Muscle of back (tissue), 13 donors: ENCODE measurements around the gene B4GALNT4. TPM values are rescaled to one million over a fixed set of nuclear protein-coding genes. Genes with fewer than 3 reads are reported as not detected.
"Not testable (repeated sequence)": the region's sequence is repeated elsewhere in the genome, so short reads cannot be mapped to it uniquely, and the experiment has no call there.

Experiments used
- DNase-seq, 3 donors: peaks; one replicate each; pipeline versions ENCODE4 v3.0.0 to v3.0.0-alpha.2; 2013
- long read RNA-seq, 9 donors: transcript quantifications; one replicate each; lab custom pipeline, GENCODE V29; 2026
- polyA plus RNA-seq, 10 donors: library from polyadenylated mRNA; unstranded; fragments of 120-200 nt; gene quantifications; one replicate each; pipeline ENCODE4 v1.2.1, GENCODE V29; 2013; ENCODE audit not compliant: insufficient read length in 10 of 10

The B4GALNT4 gene, protein sequence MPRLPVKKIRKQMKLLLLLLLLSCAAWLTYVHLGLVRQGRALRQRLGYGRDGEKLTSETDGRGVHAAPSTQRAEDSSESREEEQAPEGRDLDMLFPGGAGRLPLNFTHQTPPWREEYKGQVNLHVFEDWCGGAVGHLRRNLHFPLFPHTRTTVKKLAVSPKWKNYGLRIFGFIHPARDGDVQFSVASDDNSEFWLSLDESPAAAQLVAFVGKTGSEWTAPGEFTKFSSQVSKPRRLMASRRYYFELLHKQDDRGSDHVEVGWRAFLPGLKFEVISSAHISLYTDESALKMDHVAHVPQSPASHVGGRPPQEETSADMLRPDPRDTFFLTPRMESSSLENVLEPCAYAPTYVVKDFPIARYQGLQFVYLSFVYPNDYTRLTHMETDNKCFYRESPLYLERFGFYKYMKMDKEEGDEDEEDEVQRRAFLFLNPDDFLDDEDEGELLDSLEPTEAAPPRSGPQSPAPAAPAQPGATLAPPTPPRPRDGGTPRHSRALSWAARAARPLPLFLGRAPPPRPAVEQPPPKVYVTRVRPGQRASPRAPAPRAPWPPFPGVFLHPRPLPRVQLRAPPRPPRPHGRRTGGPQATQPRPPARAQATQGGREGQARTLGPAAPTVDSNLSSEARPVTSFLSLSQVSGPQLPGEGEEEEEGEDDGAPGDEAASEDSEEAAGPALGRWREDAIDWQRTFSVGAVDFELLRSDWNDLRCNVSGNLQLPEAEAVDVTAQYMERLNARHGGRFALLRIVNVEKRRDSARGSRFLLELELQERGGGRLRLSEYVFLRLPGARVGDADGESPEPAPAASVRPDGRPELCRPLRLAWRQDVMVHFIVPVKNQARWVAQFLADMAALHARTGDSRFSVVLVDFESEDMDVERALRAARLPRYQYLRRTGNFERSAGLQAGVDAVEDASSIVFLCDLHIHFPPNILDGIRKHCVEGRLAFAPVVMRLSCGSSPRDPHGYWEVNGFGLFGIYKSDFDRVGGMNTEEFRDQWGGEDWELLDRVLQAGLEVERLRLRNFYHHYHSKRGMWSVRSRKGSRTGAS
- polyA plus RNA-seq = 10 to 100 TPM in 9 of 10 donors, 1 to 10 TPM in 1; 9.4 to 35.6 (median 13.8) TPM
- long read RNA-seq, donor 1 = 0 reads
- long read RNA-seq, donor 2 = 0 reads
- long read RNA-seq, donor 3 = 0 reads
- long read RNA-seq, donor 4 = 0 reads
- long read RNA-seq, donor 5 = 0 reads
- long read RNA-seq, donor 6 = 0 reads
- long read RNA-seq, donor 7, partial matches to known transcripts = 0 of 1 reads
- long read RNA-seq, donor 7, other reads (novel, unspliced or antisense) = 0 of 1 reads
- long read RNA-seq, donor 8 = 0 reads
- long read RNA-seq, donor 9 = 0 reads

- DNase-seq = peak in 2 of 3 donors; percentile 23 to 55
Observed at GRCh38 chr11:369336-370018, at the start of gene B4GALNT4. TSS of gene B4GALNT4 (plus strand) at chr11:369499. CDS start at chr11:369804, 305 bp downstream.

- DNase-seq = peak in 1 of 3 donors; percentile 54
Observed at GRCh38 chr11:319888-320273, 49.4 kb upstream of the B4GALNT4 start.

DNA sequence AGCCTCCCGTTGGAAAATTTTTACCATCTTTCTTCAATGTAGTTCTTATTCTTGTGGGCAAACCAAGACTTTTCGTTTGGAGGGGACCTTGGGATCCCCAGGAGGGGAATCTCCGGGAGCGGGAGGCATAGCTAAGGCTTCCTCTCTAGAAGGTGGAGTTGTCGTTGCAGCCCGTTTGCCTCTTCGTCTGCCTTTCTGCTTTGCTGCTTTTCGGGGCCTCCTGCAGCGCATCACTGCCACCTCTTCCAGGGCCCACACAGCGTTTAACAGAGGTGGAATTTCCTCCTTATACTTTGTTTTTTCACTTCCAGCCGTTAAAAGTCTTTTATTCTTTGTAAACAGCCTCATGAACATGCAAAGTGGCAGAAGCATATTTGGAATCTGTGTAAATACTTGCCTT is 45.1 kb upstream of the B4GALNT4 start:
- DNase-seq = no peak

DNA sequence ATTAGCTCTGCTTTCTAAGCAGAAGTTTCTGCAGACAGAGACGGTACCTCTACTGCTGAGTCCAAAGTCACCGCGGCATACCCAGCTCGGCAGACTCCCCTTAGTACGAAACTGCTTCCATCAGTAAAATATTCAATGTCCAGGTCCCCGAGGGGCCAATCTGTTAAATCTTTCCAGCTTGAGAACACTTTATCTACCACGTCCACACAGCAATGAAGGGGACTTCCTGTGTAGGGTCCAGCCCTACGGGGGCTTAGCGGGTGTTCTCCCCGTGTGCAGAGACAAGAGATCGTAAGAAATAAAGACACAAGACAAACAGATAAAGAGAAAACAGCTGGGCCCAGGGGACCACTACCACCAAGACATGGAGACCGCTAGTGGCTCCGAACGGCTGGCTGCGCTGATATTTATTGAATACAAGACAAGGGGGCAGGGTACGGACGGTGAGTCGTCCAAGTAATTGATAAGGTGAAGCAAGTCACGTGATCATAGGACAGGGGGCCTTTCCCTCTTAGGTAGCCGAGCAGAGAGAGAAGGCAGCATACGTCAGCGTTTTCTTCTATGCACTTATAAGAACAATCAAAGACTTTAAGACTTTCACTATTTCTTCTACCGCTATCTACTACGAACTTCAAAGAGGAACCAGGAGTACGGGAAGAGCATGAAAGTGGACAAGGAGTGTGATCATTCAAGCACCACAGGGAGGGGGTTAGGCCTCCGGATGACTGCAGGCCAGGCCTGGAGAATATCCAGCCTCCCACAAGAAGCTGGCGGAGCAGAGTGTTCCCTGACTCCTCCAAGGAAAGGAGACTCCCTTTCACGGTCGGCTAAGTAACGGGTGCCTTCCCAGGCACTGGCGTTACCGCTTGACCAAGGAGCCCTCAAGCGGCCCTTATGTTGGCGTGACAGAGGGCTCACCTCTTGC is 44.4 kb upstream of the B4GALNT4 start:
- peak in 1 of 3 donors; percentile 72 for DNase-seq

- DNase-seq = no peak
Observed at GRCh38 chr11:325796-326591, 43.3 kb upstream of the B4GALNT4 start.

DNA sequence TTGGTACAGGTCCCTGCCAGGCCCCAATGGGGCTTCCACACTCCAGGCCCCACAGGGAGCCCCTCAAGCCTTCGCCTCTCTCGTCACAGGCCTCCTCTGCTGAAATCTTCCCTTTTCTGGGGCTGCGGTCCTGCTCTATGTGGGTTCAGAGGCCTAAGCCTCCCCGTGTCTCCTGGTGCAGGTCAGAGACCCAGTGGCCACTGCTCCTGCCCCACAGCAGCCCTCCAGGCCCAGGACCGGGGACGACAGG is 42.8 kb upstream of the B4GALNT4 start:
- no peak for DNase-seq

- peak in 2 of 3 donors; percentile 66 to 82 for DNase-seq
Observed at GRCh38 chr11:326842-327580, 42.3 kb upstream of the B4GALNT4 start.

GRCh38 chr11:327581-327923 is 41.7 kb upstream of the B4GALNT4 start:
- DNase-seq = no peak

- DNase-seq = no peak
Observed at GRCh38 chr11:328012-328411, 41.3 kb upstream of the B4GALNT4 start.

DNA sequence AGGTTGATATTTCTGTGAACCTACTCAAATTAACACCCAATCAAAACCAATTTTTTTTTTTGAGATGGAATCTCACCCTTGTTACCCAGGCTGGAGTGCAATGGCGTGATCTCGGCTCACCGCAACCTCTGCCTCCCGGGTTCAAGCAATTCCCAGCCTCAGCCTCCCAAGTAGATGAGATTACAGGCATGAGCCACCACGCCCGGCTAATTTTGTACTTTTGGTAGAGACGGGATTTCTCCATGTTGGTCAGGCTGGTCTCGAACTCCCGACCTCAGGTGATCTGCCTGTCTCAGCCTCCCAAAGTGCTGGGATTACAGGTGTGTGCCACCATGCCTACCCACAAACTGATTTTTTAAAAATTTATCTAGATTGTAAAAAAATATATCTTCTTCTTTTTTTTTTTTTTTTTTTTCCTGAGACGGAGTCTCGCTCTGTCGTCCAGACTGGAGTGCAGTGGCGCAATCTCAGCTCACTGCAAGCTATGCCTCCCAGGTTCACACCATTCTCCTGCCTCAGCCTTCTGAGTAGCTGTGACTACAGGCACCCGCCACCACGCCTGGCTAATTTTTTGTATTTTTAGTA is 40.7 kb upstream of the B4GALNT4 start:
- DNase-seq = not testable (repeated sequence)

DNA sequence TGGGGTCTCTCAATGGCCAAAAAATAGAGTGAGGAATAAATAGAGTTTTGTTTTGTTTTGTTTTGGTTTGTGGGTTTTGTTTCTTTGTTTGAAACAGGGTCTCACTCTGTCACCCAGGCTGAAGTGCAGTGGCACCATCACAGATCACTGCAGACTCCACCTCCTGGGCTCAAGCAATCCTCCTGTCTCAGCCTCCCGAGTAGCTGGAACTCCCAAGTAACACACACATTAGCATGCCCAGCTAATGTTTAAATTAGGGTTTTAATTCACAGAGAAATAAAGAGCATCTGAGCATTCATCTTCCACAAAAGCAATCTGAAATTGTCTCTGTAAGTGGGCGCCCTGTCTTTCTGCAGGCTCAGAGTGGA is 39.4 kb upstream of the B4GALNT4 start:
- no peak for DNase-seq

- DNase-seq = no peak
Observed at GRCh38 chr11:330307-330693, 39.0 kb upstream of the B4GALNT4 start.

- no peak for DNase-seq
Observed at GRCh38 chr11:330694-331357, 38.5 kb upstream of the B4GALNT4 start.

- no peak for DNase-seq
Observed at GRCh38 chr11:331358-332060, 37.8 kb upstream of the B4GALNT4 start.

DNA sequence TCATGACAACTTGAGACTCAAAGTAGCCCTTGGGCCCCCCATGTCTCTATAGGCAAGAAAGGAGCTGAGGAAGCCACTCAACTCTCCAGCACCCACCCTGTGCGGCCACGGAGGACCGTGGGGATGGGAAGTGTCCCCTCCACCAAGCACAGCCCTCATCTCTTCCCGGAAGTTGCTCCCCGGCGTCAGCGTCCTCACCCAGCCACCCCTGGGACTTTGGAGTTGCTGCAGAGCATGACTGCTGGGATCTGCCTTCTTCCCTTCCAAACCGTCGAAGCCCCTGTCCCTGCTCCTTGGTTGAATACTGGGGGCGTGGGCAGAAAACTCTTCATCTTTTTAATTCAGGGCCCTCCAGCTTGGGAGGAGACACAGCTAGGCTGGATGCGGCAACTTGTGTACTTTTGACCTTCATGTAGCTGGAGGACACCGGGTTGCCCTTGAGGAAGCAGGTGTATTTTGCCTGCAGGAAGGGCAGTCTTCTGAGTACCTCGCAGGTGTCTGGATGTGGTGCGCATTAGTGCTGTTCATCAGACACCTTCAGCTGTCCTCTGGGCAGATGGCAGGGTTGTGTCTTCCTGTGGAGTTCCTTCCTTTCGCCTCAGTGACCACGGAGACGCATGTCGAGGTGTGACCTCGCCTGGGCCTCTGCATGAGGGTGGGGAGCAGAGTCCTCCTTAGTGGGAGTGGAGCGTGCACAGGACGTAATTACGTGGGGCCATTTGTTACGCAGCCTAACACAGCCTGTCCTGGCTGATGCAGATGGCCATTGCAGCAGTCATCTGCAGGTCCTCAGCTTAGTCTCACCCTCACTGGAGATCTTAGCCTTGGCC is 36.4 kb upstream of the B4GALNT4 start:
- no peak for DNase-seq

GRCh38 chr11:333616-334263 is 35.6 kb upstream of the B4GALNT4 start:
- not testable (repeated sequence) for DNase-seq
